ENCODE results near the gene TPD52L1. TPM values are rescaled to one million over a fixed set of nuclear protein-coding genes. Genes with fewer than 3 reads are reported as not detected.

The TPD52L1 gene
- total and polyA plus RNA-seq, 2 of the 13 experiments (the other 11 are each of a cell fraction or from before 2014, with no cell fraction given) = 0.49 to 0.53 TPM

- Histone ChIP-seq H3K36me3 (replicated peaks in 1 of 2; ENCODE audit: control insufficient read depth in 1 of 2, insufficient read depth in 2 of 2, low read length in 2 of 2) (no peaks in the 10 kb centered on the region), H3K79me2 (ENCODE audit: insufficient read depth, low read length) (no peaks in the 10 kb centered on the region), H4K20me1 (ENCODE audit: insufficient read depth, low read length) (no peaks in the 10 kb centered on the region), H3K27ac (ENCODE audit: extremely low read length, insufficient read depth, low read length) (no peak overlapping the region), H3K27me3 (ENCODE audit: control insufficient read depth in 1 of 2, insufficient read depth in 2 of 2, low read length in 2 of 2) (peaks cover 0 to 3% of the 10 kb centered on the region in 2 experiments; a peak in 2 of 5 replicates), H3K4me3 (replicated peaks in 1 of 3; ENCODE audit: insufficient read depth in 1 of 3, low read depth in 2 of 3, low read length in 3 of 3) (no peak overlapping the region), H3K4me2 (ENCODE audit: low read depth, low read length) (peak overlapping the region; percentile 29; the same call in 1 of the 2 replicates), H3K9ac (ENCODE audit: insufficient read depth, low read depth, low read length) (no peak overlapping the region), H3K4me1 (ENCODE audit: insufficient read depth, low read length) (peaks cover 10% of the 10 kb centered on the region; the same call in 1 of the 2 replicates), H3K9me3 (ENCODE audit: low read length) (no peaks in the 10 kb centered on the region), H2AFZ (ENCODE audit: low read length) (no peak overlapping the region)
- FAIRE-seq (peak; percentile 4), DNase-seq (ENCODE audit: low spot score) (no peak), ATAC-seq (no peak)
- ChIA-PET CTCF (ENCODE audit: low intra/inter-chr PET ratio, low total read pairs) (no interaction called here), POLR2A (no interaction called here)
- in situ Hi-C loops (cut with HindIII; ENCODE audit: extremely low pct_ligation_motif_present, low pct_unique_long_range_greater_than_20kb) (no loop called here), intact Hi-C loops (cut with micrococcal nuclease; ENCODE audit: unreplicated experiment) (no loop called here)
- 24% methylated on average over 3 of the region's 3 CpGs for WGBS (ENCODE audit: low lambda C conversion rate)
- TF ChIP-seq ZNF280B (CRISPR knock-in tag; IDR thresholded peaks at IDR 0.05; ENCODE audit: borderline replicate concordance) (no peak), ZNF782 (CRISPR knock-in tag; IDR thresholded peaks at IDR 0.05; ENCODE audit: borderline replicate concordance) (no peak), ZNF367 (CRISPR knock-in tag; IDR thresholded peaks at IDR 0.05; ENCODE audit: borderline replicate concordance) (no peak)
- no TSS peak for BruUV-seq (replicated peaks)
These were observed 30.5 kb upstream of the TPD52L1 start for GRCh38 chr6:125123051-125123450.

- ATAC-seq (peak; percentile 52), DNase-seq (ENCODE audit: low spot score) (no peak), FAIRE-seq (no peak)
- no peaks in the 10 kb centered on the region for H3K9me3 ChIP-seq (ENCODE audit: low read length)
- ChIA-PET POLR2A (no interaction called here), CTCF (ENCODE audit: low intra/inter-chr PET ratio, low total read pairs) (no interaction called here)
- H3K9ac ChIP-seq (ENCODE audit: insufficient read depth, low read depth, low read length) = no peak overlapping the region
- TF ChIP-seq TERF1 (CRISPR knock-in tag; IDR thresholded peaks at IDR 0.05) = no peak
- TF ChIP-seq ZNF678 (CRISPR knock-in tag; IDR thresholded peaks at IDR 0.05) = no peak
- no peak for TF ChIP-seq WIZ (CRISPR knock-in tag; IDR thresholded peaks at IDR 0.05)
- in situ Hi-C loops (cut with HindIII; ENCODE audit: extremely low pct_ligation_motif_present, low pct_unique_long_range_greater_than_20kb) (no loop called here), intact Hi-C loops (cut with micrococcal nuclease; ENCODE audit: unreplicated experiment) (no loop called here)
- 28% methylated on average over 7 of the region's 8 CpGs for WGBS (ENCODE audit: low lambda C conversion rate)
- no TSS peak for BruUV-seq (replicated peaks)
- no peak overlapping the region for H2AFZ ChIP-seq (ENCODE audit: low read length)
- no peak overlapping the region for H3K27ac ChIP-seq (ENCODE audit: extremely low read length, insufficient read depth, low read length)
- peak overlapping the region; percentile 29; the same call in 1 of the 2 replicates for H3K4me2 ChIP-seq (ENCODE audit: low read depth, low read length)
- no peaks in the 10 kb centered on the region for H3K36me3 ChIP-seq (replicated peaks in 1 of 2; ENCODE audit: control insufficient read depth in 1 of 2, insufficient read depth in 2 of 2, low read length in 2 of 2)
- H4K20me1 ChIP-seq (ENCODE audit: insufficient read depth, low read length) = no peaks in the 10 kb centered on the region
- H3K79me2 ChIP-seq (ENCODE audit: insufficient read depth, low read length) = no peaks in the 10 kb centered on the region
- peaks cover 0 to 3% of the 10 kb centered on the region in 2 experiments; a peak in 2 of 5 replicates for H3K27me3 ChIP-seq (ENCODE audit: control insufficient read depth in 1 of 2, insufficient read depth in 2 of 2, low read length in 2 of 2)
- H3K4me1 ChIP-seq (ENCODE audit: insufficient read depth, low read length) = peaks cover 10% of the 10 kb centered on the region; the same call in 1 of the 2 replicates
- no peak overlapping the region for H3K4me3 ChIP-seq (replicated peaks in 1 of 3; ENCODE audit: insufficient read depth in 1 of 3, low read depth in 2 of 3, low read length in 3 of 3)
These were observed 30.0 kb upstream of the TPD52L1 start for GRCh38 chr6:125123468-125124048.
